IMR-90 (cell line): ENCODE results near the gene ARHGAP32. TPM values are rescaled to one million over a fixed set of nuclear protein-coding genes. Genes with fewer than 3 reads are reported as not detected.

Experiments used
- ATAC-seq: fragments of 200-7000 bp; cut with Tn5 transposase; 2 replicates; pipeline ENCODE4 v1.9.1; 2020; ENCODE audit warnings: low read depth, mild to moderate bottlenecking, moderate library complexity
- BruUV-seq: library from RNA; stranded (reverse); fragments of 400-500 nt; replicated peaks from 2 replicates; lab custom pipeline; 2021; lab: Mats Ljungman, UMichigan
- CTCF ChIA-PET: fragments of 300-600 bp; formaldehyde crosslinking; extraction: SDS; loops from one replicate; lab custom pipeline; 2021; ENCODE audit warnings: antibody characterized with exemption; lab: Yijun Ruan, JAX
- POLR2A ChIA-PET: fragments of 300-600 bp; sonication (Branson Sonifier 250); formaldehyde crosslinking; loops from one replicate; lab custom pipeline; 2022; ENCODE audit warnings: antibody characterized with exemption; ENCODE audit not compliant: unreplicated experiment; lab: Charles Lee
- DNase-seq: peaks from one replicate; pipeline ENCODE4 v3.0.0; 2013
- H2AFZ ChIP-seq: replicated peaks from 2 replicates; pipeline ENCODE3; 2013; ENCODE audit warnings: low read length, mild to moderate bottlenecking; ENCODE audit not compliant: poor library complexity
- H2AK5ac ChIP-seq: 2 replicates; pipeline ENCODE4 v1.6.1; 2013; ENCODE audit warnings: low read depth, low read length, inconsistent platforms
- H2AK9ac ChIP-seq: replicated peaks from 2 replicates; pipeline ENCODE3; 2013; ENCODE audit warnings: mild to moderate bottlenecking, low read depth, low read length, moderate library complexity; ENCODE audit not compliant: poor library complexity
- H2BK120ac ChIP-seq: 2 replicates; pipeline ENCODE4 v1.6.1; 2013; ENCODE audit warnings: low read depth, low read length, inconsistent platforms
- H2BK15ac ChIP-seq: 3 replicates; pipeline ENCODE4 v1.6.1; 2013; ENCODE audit warnings: low read depth, low read length, inconsistent platforms
- H2BK20ac ChIP-seq: 2 replicates; pipeline ENCODE4 v1.6.1; 2013; ENCODE audit warnings: low read depth, mild to moderate bottlenecking, inconsistent platforms, low read length, moderate library complexity
- H2BK5ac ChIP-seq: 2 replicates; pipeline ENCODE4 v1.6.1; 2013; ENCODE audit warnings: mild to moderate bottlenecking, low read depth, low read length, inconsistent platforms; ENCODE audit not compliant: poor library complexity, severe bottlenecking
- H3K14ac ChIP-seq: replicated peaks from 2 replicates; pipeline ENCODE4 v1.6.1; 2013; ENCODE audit warnings: low read depth, low read length, inconsistent platforms
- H3K18ac ChIP-seq: 2 replicates; pipeline ENCODE4 v1.6.1; 2013; ENCODE audit warnings: low read depth, low read length, control low read depth
- H3K23ac ChIP-seq: 2 replicates; pipeline ENCODE4 v1.6.1; 2013; ENCODE audit warnings: low read depth, low read length, inconsistent platforms
- H3K27ac ChIP-seq: 2 replicates; pipeline ENCODE4 v1.5.1; 2013; ENCODE audit warnings: mild to moderate bottlenecking, control low read depth, low read length; ENCODE audit not compliant: insufficient read depth
- H3K27me3 ChIP-seq: 2 replicates; pipeline ENCODE4 v1.6.1; 2013; ENCODE audit warnings: low read length; ENCODE audit not compliant: control insufficient read depth, insufficient read depth
- H3K36me3 ChIP-seq: 2 replicates; pipeline ENCODE4 v1.6.1; 2013; ENCODE audit warnings: low read length, mixed read lengths; ENCODE audit not compliant: control insufficient read depth, insufficient read depth
- H3K4ac ChIP-seq: 2 replicates; pipeline ENCODE4 v1.6.1; 2013; ENCODE audit warnings: low read depth, low read length, inconsistent platforms
- H3K4me1 ChIP-seq: 2 replicates; pipeline ENCODE4 v1.6.1; 2013; ENCODE audit warnings: low read length, mixed read lengths; ENCODE audit not compliant: control insufficient read depth, insufficient read depth
- H3K4me2 ChIP-seq: 2 replicates; pipeline ENCODE4 v1.6.1; 2013; ENCODE audit warnings: low read depth, mild to moderate bottlenecking, control low read depth, low read length, moderate library complexity
- H3K4me3 ChIP-seq: 2 replicates; pipeline ENCODE4 v1.5.1; 2013; ENCODE audit warnings: low read depth, mild to moderate bottlenecking, control low read depth, low read length, moderate library complexity; ENCODE audit not compliant: insufficient read depth
- H3K56ac ChIP-seq: 2 replicates; pipeline ENCODE4 v1.6.1; 2013; ENCODE audit warnings: low read length, inconsistent platforms; ENCODE audit not compliant: insufficient read depth; ENCODE audit errors: extremely low read depth
- H3K79me1 ChIP-seq, 2 experiments: 2 replicates each; pipeline ENCODE4 v1.6.1; 2013; ENCODE audit warnings: low read length in 2 of 2, inconsistent platforms in 1 of 2, low read depth in 1 of 2
- H3K9ac ChIP-seq: 2 replicates; pipeline ENCODE4 v1.6.1; 2013; ENCODE audit warnings: low read depth, low read length, control low read depth
- H3K9me1 ChIP-seq: 2 replicates; pipeline ENCODE4 v1.6.1; 2013; ENCODE audit warnings: low read length, inconsistent platforms; ENCODE audit not compliant: insufficient read depth
- H3K9me3 ChIP-seq: 2 replicates; pipeline ENCODE4 v1.6.1; 2013; ENCODE audit warnings: low read length; ENCODE audit not compliant: control insufficient read depth, insufficient read depth
- H4K20me1 ChIP-seq: 2 replicates; pipeline ENCODE4 v1.6.1; 2013; ENCODE audit warnings: low read length, inconsistent platforms; ENCODE audit not compliant: insufficient read depth
- H4K5ac ChIP-seq: 2 replicates; pipeline ENCODE4 v1.6.1; 2013; ENCODE audit warnings: mild to moderate bottlenecking, low read depth, low read length, control low read depth
- H4K8ac ChIP-seq, 2 experiments: 2 replicates each; pipeline ENCODE4 v1.6.1; 2013; ENCODE audit warnings: low read depth in 2 of 2, low read length in 2 of 2, control low read depth in 1 of 2, inconsistent platforms in 1 of 2
- H4K91ac ChIP-seq: 2 replicates; pipeline ENCODE4 v1.6.1; 2013; ENCODE audit warnings: low read depth, low read length, inconsistent platforms; ENCODE audit not compliant: insufficient read depth
- CEBPB ChIP-seq: IDR thresholded peaks from 2 replicates; pipeline ENCODE4 v1.6.1; 2012; ENCODE audit warnings: low read depth, low read length, improper control_type of control experiment
- FOS ChIP-seq: fragments of 150-350 bp; IDR thresholded peaks from 2 replicates; pipeline ENCODE4 v1.6.1; 2016; ENCODE audit warnings: low read depth, low read length
- MAFK ChIP-seq: IDR thresholded peaks from 2 replicates; pipeline ENCODE4 v1.6.1; 2012; ENCODE audit warnings: low read depth, low read length, improper control_type of control experiment
- NFE2L2 ChIP-seq: fragments of 150-350 bp; IDR thresholded peaks from 2 replicates; pipeline ENCODE4 v1.6.1; 2016; ENCODE audit warnings: low read depth, mild to moderate bottlenecking, low read length
- WGBS, 2 experiments: methylation state at CpG; one replicate each; pipeline versions ENCODE4 v1.1.5 to v1.1.7; 2013; ENCODE audit warnings: missing lambda C conversion rate in 2 of 2; ENCODE audit not compliant: insufficient read length in 1 of 2; ENCODE audit errors: extremely low coverage in 2 of 2; 5-methylcytosine and 5-hydroxymethylcytosine counted together
- dilution Hi-C: fragments of 300-500 bp; cut with HindIII; formaldehyde crosslinking; loops from one replicate; pipeline ENCODE4 v1.14.3; 2018; ENCODE audit warnings: low sequenced_read_pairs; ENCODE audit not compliant: unreplicated experiment
- in situ Hi-C: fragments of 300-500 bp; cut with MboI; formaldehyde crosslinking; loops from 3 replicates; pipeline ENCODE4 v1.14.3; 2019; ENCODE audit warnings: low sequenced_read_pairs, inconsistent platforms, mixed read lengths
- intact Hi-C: fragments of 100-400 bp; cut with micrococcal nuclease; formaldehyde crosslinking; loops from 2 replicates; pipeline ENCODE4 v1.10.0; 2022
- polyA plus RNA-seq, 3 experiments: library from polyadenylated mRNA; depleted of rRNA; stranded (reverse); fragments of >200 nt; gene quantifications; 2 replicates each; pipeline ENCODE4 v1.2.3, GENCODE V29; 2012; ENCODE audit warnings: low replicate concordance in 1 of 3
- total RNA-seq: library from RNA; depleted of rRNA; stranded (reverse); fragments of >200 nt; gene quantifications from 2 replicates; pipeline ENCODE4 v1.2.3, GENCODE V29; 2012

The ARHGAP32 gene
- total and polyA plus RNA-seq, 2 of the 4 experiments (the other 2 are of a cell fraction) = 4.1 to 8.4 TPM

DNA sequence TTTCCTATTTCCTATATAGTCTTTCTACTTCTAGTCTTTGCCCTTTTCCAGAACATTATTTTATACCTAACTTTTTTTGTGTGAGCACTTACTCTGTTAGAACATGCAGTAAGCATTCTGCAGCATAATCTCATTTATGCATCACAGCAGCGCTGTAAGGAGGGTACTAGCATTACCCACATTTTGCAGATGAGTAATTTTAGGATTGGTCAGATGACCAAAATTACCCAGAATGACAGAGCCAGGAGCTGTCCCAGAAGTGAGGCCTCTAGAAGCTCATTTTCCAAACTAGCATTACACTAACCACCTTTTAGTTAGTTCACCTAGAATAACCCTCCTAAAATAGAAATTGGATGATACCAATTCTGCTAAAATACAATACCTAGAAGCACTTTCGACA is 47.1 kb upstream of the ARHGAP32 start (continued):
- TF ChIP-seq CEBPB = no peak
- TF ChIP-seq FOS = no peak

GRCh38 chr11:129237880-129238638 is 45.9 kb upstream of the ARHGAP32 start:
- POLR2A ChIA-PET = no interaction called here
- no peak for TF ChIP-seq NFE2L2
- peak; percentile 57 for TF ChIP-seq MAFK
- no peak overlapping the region for H4K91ac ChIP-seq
- DNase-seq = no peak
- no CpG with 5 or more reads among the region's 3 CpGs for WGBS, 2 experiments
- peaks cover 6% of the 10 kb centered on the region in 2 experiments; a peak in 3 of 4 replicates for H3K79me1 ChIP-seq
- no peaks in the 10 kb centered on the region; the same call in 1 of the 2 replicates for H3K4me1 ChIP-seq
- H2BK15ac ChIP-seq = no peak overlapping the region
- no peak overlapping the region for H3K4me3 ChIP-seq
- in situ Hi-C loops (no loop called here), intact Hi-C loops (no loop called here), dilution Hi-C loops (no loop called here)
- H3K14ac ChIP-seq = no peak overlapping the region
- no peak overlapping the region for H3K4me2 ChIP-seq
- no peaks in the 10 kb centered on the region for H3K27me3 ChIP-seq
- H4K5ac ChIP-seq = no peak overlapping the region
- CTCF ChIA-PET = interaction anchor here (1.0 kb wide), 1 partner anchor 9 kb away, joined by 3 read pairs; no protein-coding TSS in a partner anchor
- H3K9me3 ChIP-seq = no peaks in the 10 kb centered on the region
- no peak overlapping the region for H2AK9ac ChIP-seq
- no peak overlapping the region for H3K9ac ChIP-seq
- no TSS peak for BruUV-seq
- H3K23ac ChIP-seq = no peak overlapping the region
- H2BK5ac ChIP-seq = no peak overlapping the region
- no peak overlapping the region for H4K8ac ChIP-seq
- no peaks in the 10 kb centered on the region; the same call in 1 of the 2 replicates for H3K36me3 ChIP-seq
- ATAC-seq = no peak
- H2BK20ac ChIP-seq = no peak overlapping the region
- no peak overlapping the region for H2AFZ ChIP-seq
- H3K4ac ChIP-seq = no peak overlapping the region
- H3K27ac ChIP-seq = no peak overlapping the region
- no peak overlapping the region for H3K18ac ChIP-seq
- no peaks in the 10 kb centered on the region for H4K20me1 ChIP-seq
- no peak overlapping the region for H2AK5ac ChIP-seq
- H2BK120ac ChIP-seq = no peak overlapping the region
- H3K9me1 ChIP-seq = 0 out of 2 replicates have a peak, but pooled peaks cover 2% of the 10 kb centered on the region
- H3K56ac ChIP-seq = no peak overlapping the region
